ENCODE data around the gene TGFB2.

GRCh38 chr1:218447010-218447689, 102.0 kb downstream of the TGFB2 start:
- TF ChIP-seq CTCF (conservative IDR thresholded peaks at IDR 0.05) (no peak), ZFX (IDR thresholded peaks at IDR 0.05) (no peak)
